Mucosa of descending colon (tissue), 3 donors: ENCODE data around the gene C14orf132. TPM values are rescaled to one million over a fixed set of nuclear protein-coding genes. Genes with fewer than 3 reads are reported as not detected.
"Not testable (repeated sequence)": the region's sequence is repeated elsewhere in the genome, so short reads cannot be mapped to it uniquely, and the experiment has no call there.

Source experiments
- ATAC-seq: fragments of 200-7000 bp; cut with Tn5 transposase; one replicate; pipeline ENCODE4 v1.9.1; 2020; ENCODE audit warnings: mild to moderate bottlenecking, moderate library complexity
- DNase-seq, 3 donors: peaks; one replicate each; pipeline ENCODE4 v3.0.0-alpha.2; 2020
- H3K36me3 ChIP-seq: fragments of 200-600 bp; one replicate; pipeline ENCODE4 v1.8.0; 2021; ENCODE audit warnings: low read depth, mild to moderate bottlenecking
- H3K4me1 ChIP-seq: fragments of 200-600 bp; one replicate; pipeline ENCODE4 v1.8.0; 2021; ENCODE audit warnings: low read depth, mild to moderate bottlenecking
- H3K4me3 ChIP-seq: fragments of 200-600 bp; one replicate; pipeline ENCODE4 v1.8.0; 2021; ENCODE audit warnings: mild to moderate bottlenecking
- H3K9me3 ChIP-seq: fragments of 200-600 bp; one replicate; pipeline ENCODE4 v1.8.0; 2021; ENCODE audit warnings: mild to moderate bottlenecking
- CTCF ChIP-seq: fragments of 200-600 bp; IDR thresholded peaks from one replicate; pipeline ENCODE4 v1.8.0; 2022; ENCODE audit warnings: antibody characterized with exemption, mild to moderate bottlenecking
- intact Hi-C, 2 donors: fragments of 100-400 bp; cut with DNase I in 1 of 2; cut with micrococcal nuclease in 1 of 2; formaldehyde crosslinking; loops; one replicate each; pipeline versions ENCODE4 v1.11.0 to v1.11.1; 2022; cut with DNase I, micrococcal nuclease
- total RNA-seq, 3 donors: library from RNA; stranded (reverse); fragmentation: NEBNext Ultra II Directional in 2 of 3; extraction: Animal tissue kit (Norgen Biotek cat#: 25700) in 2 of 3; gene quantifications; one replicate each; pipeline versions ENCODE4 v1.2.1 to v1.2.4, GENCODE V29; 2021 to 2023
- donor health status: DM: no; HTN: no; CAD: no; lungs with moderate emphysema.
- donor health status: DM: no; HTN: no; CAD: no.
- donor health status: DM: no; HTN: yes; CAD: no.

The C14orf132 gene
- total RNA-seq, 3 donors from 2014 or later: 1.8 to 21.8 (median 4.9) TPM

- no peak overlapping the region for H3K4me3 ChIP-seq
- no peaks in the 10 kb centered on the region for H3K4me1 ChIP-seq
- ATAC-seq (no peak), DNase-seq (no peak)
- no peaks in the 10 kb centered on the region for H3K9me3 ChIP-seq
- H3K36me3 ChIP-seq: no peaks in the 10 kb centered on the region
- TF ChIP-seq CTCF: no peak
- intact Hi-C loops: no loop called here
Observed at GRCh38 chr14:96069421-96069820, 30.3 kb downstream of the C14orf132 start.

DNA sequence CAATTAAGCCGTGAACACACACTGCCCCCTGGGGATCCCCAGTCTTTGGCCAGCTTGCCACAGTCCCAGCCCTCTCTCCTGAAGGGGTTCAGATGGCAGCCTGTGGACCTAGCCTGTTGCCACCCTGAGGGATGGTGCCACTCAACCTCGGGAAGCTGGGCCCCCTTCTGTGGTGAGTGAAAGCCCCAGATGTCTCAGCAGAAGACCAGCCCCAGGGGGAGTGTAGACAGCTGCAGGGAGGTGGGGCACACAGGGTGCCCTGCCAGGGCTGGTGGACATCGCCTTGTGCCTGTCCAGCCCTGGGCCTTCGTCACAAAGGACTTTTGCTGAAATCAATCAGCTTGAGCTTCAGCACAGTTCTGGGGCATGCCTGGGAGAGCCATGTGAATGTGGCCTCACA is 32.4 kb downstream of the C14orf132 start:
- H3K4me1 ChIP-seq: no peaks in the 10 kb centered on the region
- no peak for TF ChIP-seq CTCF
- no peak for ATAC-seq
- DNase-seq: no peak
- H3K36me3 ChIP-seq: no peaks in the 10 kb centered on the region
- H3K4me3 ChIP-seq: no peak overlapping the region
- no peaks in the 10 kb centered on the region for H3K9me3 ChIP-seq
- intact Hi-C loops: no loop called here

DNA sequence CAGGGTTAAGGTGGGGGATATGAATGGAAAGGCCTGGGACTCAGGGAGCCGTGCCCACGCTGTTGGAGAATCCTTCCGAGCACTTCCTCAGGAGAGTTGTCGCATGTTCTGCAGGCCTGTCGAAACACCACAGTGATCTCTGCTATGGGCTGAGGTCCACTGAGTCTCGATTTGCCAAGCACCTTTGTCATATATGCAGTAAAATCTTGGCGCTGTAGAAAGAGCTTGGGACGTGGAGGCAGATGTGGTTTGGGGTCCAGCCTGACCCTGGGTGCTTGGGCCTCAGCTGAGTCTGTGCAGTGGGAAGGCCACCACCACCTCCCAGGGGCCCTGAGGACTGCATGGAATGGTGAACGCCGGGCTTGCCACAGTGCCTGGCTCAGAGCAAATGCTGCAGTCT is 32.9 kb downstream of the C14orf132 start:
- no peak for DNase-seq
- intact Hi-C loops: no loop called here
- TF ChIP-seq CTCF: no peak
- ATAC-seq: no peak
- no peak overlapping the region for H3K4me3 ChIP-seq
- no peaks in the 10 kb centered on the region for H3K36me3 ChIP-seq
- H3K9me3 ChIP-seq: no peaks in the 10 kb centered on the region
- H3K4me1 ChIP-seq: no peaks in the 10 kb centered on the region

DNA sequence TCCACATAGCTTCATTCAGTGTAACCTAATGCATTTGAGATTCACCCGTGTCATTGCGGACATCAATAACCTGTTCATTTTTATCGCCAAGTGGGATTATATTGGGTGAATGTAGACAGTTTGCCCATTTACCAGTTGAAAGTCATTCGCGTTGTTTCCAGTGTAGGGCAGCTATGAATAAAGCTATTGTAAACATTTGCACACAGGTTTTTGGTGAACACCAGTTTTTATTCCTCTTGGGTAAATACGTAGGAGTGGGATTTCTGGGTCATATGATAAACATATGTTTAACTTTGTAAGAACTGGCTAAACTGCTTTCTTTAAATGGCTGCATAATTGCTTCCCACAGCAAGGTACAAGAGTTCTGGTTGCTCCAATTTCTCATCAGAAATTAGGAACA is 33.6 kb downstream of the C14orf132 start:
- H3K4me1 ChIP-seq: no peaks in the 10 kb centered on the region
- no peaks in the 10 kb centered on the region for H3K36me3 ChIP-seq
- no peak for TF ChIP-seq CTCF
- no peaks in the 10 kb centered on the region for H3K9me3 ChIP-seq
- intact Hi-C loops: no loop called here
- DNase-seq (no peak), ATAC-seq (no peak)
- no peak overlapping the region for H3K4me3 ChIP-seq

DNA sequence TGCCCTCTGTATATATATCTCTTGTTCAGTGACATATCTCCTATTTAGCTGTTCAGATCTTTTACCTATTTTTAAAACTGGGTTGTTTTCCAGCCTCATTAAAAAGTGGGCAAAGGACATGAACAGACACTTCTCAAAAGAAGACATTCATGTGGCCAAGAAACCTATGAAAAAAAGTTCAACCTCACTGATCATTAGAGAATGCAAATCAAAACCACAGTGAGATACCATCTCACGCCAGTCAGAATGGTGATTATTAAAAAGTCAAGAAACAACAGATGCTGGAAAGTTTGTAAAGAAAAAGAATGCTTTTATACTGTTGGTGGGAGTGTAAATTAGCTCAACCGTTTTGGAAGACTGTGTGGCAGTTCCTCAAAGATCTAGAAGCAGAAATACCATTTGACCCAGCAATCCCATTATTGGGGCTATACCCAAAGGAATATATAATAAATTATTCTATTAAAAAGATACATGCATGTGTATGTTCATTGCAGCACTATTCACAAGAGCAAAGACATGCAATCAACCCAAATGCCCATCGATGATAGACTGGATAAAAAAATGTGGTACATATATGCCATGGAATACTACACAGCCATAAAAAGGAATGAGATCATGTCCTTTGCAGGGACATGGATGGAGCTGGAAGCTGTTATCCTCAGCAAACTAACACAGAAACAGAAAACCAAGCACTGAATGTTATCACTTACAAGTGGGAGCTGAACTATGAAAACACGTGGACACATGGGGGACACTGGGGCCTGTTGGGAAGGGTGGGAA is 34.3 kb downstream of the C14orf132 start:
- H3K4me3 ChIP-seq, H3K36me3 ChIP-seq, intact Hi-C loops, H3K9me3 ChIP-seq, H3K4me1 ChIP-seq, ATAC-seq, DNase-seq: not testable (repeated sequence)

DNA sequence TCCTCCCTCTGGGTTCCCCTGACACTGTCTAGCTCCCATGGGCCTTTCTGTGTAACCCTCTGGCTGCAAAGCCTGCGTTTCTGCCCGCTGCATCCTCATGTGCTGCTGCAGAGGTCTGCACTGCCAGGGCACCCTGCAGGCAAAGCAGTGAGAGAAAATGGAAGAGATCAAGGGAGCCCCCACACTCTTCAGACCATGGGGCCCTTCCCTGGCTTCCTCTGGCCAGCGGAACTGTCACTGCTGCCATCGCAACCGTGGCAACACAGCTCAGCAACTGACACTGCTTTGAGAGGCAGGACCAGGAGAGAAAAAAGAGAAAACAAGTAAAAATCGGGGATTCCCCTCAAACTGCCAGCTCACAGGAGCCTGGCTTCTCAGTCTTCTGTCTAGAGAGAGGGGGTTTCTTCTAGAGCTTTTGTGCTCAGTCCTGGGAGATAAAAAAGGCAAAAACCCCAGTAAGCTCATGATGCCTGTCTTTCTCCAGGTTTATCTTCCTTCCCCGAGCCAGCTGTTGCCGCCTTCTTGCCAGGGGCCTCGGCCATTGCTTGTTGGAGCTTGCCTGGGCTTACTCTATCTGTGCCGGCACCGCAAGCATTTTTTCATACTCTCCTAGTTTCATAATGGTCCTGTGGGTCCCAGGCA is 38.9 kb downstream of the C14orf132 start:
- no peak for TF ChIP-seq CTCF
- H3K4me1 ChIP-seq: no peaks in the 10 kb centered on the region
- ATAC-seq: no peak
- H3K36me3 ChIP-seq: no peaks in the 10 kb centered on the region
- H3K4me3 ChIP-seq: no peak overlapping the region
- no peak for DNase-seq
- intact Hi-C loops: no loop called here
- H3K9me3 ChIP-seq: no peaks in the 10 kb centered on the region
